DOHH2 (cell line): Measurements from ENCODE around the gene COPA.

Experiments used
- H3F3A ChIP-seq: fragments of 200-600 bp; sonication (generic), shearing (Covaris generic); 2 replicates; pipeline ENCODE4 v1.6.0; 2016; ENCODE audit warnings: antibody characterized with exemption, mild to moderate bottlenecking; ENCODE audit not compliant: control insufficient read depth, insufficient read depth
- H3K27ac ChIP-seq: fragments of 200-600 bp; sonication (generic); 2 replicates; pipeline ENCODE4 v1.5.1; 2014; ENCODE audit warnings: low read depth, mild to moderate bottlenecking, low read length, moderate library complexity
- H3K27me3 ChIP-seq: fragments of 200-600 bp; sonication (generic); 2 replicates; pipeline ENCODE4 v1.6.1; 2014; ENCODE audit warnings: mild to moderate bottlenecking, low read length, mixed read lengths; ENCODE audit not compliant: control insufficient read depth
- H3K36me3 ChIP-seq: fragments of 200-600 bp; sonication (generic); 2 replicates; pipeline ENCODE4 v1.6.1; 2014; ENCODE audit warnings: mild to moderate bottlenecking, low read length, moderate library complexity, mixed read lengths; ENCODE audit not compliant: control insufficient read depth
- H3K4me1 ChIP-seq: fragments of 200-600 bp; sonication (generic); 2 replicates; pipeline ENCODE4 v1.6.1; 2014; ENCODE audit warnings: mild to moderate bottlenecking, low read length, mixed read lengths; ENCODE audit not compliant: control insufficient read depth
- H3K4me2 ChIP-seq: fragments of 200-600 bp; sonication (generic); 2 replicates; pipeline ENCODE4 v1.6.0; 2014; ENCODE audit warnings: mild to moderate bottlenecking, low read length, moderate library complexity
- H3K4me3 ChIP-seq: fragments of 200-600 bp; sonication (generic); 2 replicates; pipeline ENCODE4 v1.5.1; 2014; ENCODE audit warnings: mild to moderate bottlenecking, low read length, mixed read lengths
- H3K79me2 ChIP-seq: fragments of 200-600 bp; sonication (generic); 2 replicates; pipeline ENCODE4 v1.6.1; 2014; ENCODE audit warnings: mild to moderate bottlenecking, low read length, mixed read lengths; ENCODE audit not compliant: control insufficient read depth
- H3K9me2 ChIP-seq: fragments of 200-600 bp; sonication (generic); replicated peaks from 2 replicates; pipeline ENCODE4 v1.6.1; 2014; ENCODE audit warnings: mild to moderate bottlenecking, low read length, mixed read lengths; ENCODE audit not compliant: control insufficient read depth
- H3K9me3 ChIP-seq: fragments of 200-600 bp; sonication (generic); 2 replicates; pipeline ENCODE4 v1.6.1; 2014; ENCODE audit warnings: antibody characterized with exemption, low read length, mixed read lengths; ENCODE audit not compliant: control insufficient read depth, insufficient read depth
- H4K20me1 ChIP-seq: fragments of 200-600 bp; sonication (generic); 2 replicates; pipeline ENCODE4 v1.6.0; 2014; ENCODE audit warnings: low read depth, mild to moderate bottlenecking, antibody characterized with exemption, low read length, moderate library complexity; ENCODE audit not compliant: control insufficient read depth, insufficient read depth
- EZH2phosphoT487 ChIP-seq: fragments of 200-600 bp; sonication (generic); IDR thresholded peaks from 2 replicates; pipeline ENCODE4 v1.6.1; 2017; ENCODE audit warnings: borderline replicate concordance, mild to moderate bottlenecking, antibody characterized with exemption, low read length, moderate library complexity, mixed read lengths
- TF ChIP-seq, protein P1 (sequence below): fragments of 200-600 bp; sonication (generic); IDR thresholded peaks from one replicate; pipeline ENCODE4 v1.5.1; 2014; ENCODE audit warnings: antibody characterized with exemption, mild to moderate bottlenecking, low read depth, low read length; ENCODE audit not compliant: poor library complexity, severe bottlenecking

Gene COPA

DNA sequence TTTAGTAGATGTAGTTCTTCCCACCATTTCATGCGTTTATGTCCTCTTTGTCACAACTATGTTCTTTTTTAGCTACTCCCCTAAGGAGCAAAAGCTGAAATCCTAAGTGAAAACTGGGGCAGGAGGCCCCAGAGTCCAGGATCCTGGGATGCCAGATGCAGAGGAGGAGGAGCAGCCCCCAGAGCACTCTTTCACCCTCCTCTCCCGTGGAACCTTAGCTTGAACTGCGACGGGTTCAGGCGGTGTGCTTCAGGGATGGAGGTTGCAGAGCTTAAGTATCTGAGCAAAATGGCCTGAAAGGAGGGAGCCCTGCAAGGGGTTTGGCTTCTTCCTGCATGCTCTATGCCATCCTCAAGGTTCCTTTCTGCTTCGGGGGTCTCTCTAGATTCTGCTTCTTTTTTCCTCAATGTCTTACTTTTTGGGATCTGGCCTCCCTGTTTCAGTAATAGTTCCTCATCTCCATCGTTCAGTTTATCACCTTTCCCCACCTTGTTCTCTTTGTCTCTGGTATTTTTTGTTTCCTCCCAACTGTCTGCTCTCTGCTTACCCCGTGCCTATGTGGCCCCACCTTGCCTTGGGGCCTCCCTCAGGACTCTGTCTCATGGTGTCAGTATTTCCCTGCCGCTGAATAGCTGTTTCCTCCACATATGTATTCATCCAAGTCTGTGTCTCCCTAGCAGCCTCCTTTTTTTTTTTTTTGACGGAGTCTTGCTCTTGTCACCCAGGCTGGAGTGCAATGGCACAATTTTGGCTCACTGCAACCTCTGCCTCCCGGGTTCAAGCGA is 21.1 kb upstream of the COPA start:
- Histone ChIP-seq H3K4me2 (no peak overlapping the region), H3K36me3 (peaks cover 7% of the 10 kb centered on the region), H3K9me2 (no peaks in the 10 kb centered on the region), H3K27me3 (peaks cover 16% of the 10 kb centered on the region), H4K20me1 (no peaks in the 10 kb centered on the region), H3K4me3 (no peak overlapping the region), H3K27ac (no peak overlapping the region), H3K9me3 (no peaks in the 10 kb centered on the region), H3K79me2 (no peaks in the 10 kb centered on the region), H3K4me1 (no peaks in the 10 kb centered on the region), H3F3A (no peaks in the 10 kb centered on the region)
- TF ChIP-seq EZH2phosphoT487, result no peak
- TF ChIP-seq, protein P1, sequence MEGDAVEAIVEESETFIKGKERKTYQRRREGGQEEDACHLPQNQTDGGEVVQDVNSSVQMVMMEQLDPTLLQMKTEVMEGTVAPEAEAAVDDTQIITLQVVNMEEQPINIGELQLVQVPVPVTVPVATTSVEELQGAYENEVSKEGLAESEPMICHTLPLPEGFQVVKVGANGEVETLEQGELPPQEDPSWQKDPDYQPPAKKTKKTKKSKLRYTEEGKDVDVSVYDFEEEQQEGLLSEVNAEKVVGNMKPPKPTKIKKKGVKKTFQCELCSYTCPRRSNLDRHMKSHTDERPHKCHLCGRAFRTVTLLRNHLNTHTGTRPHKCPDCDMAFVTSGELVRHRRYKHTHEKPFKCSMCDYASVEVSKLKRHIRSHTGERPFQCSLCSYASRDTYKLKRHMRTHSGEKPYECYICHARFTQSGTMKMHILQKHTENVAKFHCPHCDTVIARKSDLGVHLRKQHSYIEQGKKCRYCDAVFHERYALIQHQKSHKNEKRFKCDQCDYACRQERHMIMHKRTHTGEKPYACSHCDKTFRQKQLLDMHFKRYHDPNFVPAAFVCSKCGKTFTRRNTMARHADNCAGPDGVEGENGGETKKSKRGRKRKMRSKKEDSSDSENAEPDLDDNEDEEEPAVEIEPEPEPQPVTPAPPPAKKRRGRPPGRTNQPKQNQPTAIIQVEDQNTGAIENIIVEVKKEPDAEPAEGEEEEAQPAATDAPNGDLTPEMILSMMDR, result no peak

DNA sequence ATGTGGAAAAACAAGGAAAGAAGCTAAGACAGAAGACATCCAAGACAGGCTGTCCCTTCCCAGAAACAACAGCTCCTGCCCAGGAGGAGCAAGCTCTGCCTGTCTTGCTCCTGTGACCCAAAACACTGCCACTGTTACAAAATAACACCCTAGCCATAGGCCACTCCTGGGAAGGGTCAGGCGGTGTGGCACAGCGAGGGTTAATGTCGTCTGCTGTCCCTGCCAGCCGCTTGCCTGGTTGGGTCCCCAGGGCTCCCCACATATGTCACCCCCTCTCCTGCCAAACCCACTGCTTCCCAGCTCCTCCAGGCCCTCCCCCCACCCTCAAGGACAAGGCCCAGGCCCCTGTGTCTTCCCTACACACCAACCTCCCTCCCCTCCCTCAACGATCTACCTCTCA is 20.0 kb upstream of the COPA start:
- Histone ChIP-seq H3K27ac (no peak overlapping the region), H3K27me3 (peaks cover 8% of the 10 kb centered on the region), H3K4me3 (no peak overlapping the region), H3K4me2 (no peak overlapping the region), H3K4me1 (no peaks in the 10 kb centered on the region), H3K36me3 (peaks cover 12% of the 10 kb centered on the region), H3K79me2 (no peaks in the 10 kb centered on the region), H4K20me1 (no peaks in the 10 kb centered on the region), H3K9me3 (no peaks in the 10 kb centered on the region), H3F3A (no peaks in the 10 kb centered on the region), H3K9me2 (no peaks in the 10 kb centered on the region)
- TF ChIP-seq EZH2phosphoT487, result no peak
- TF ChIP-seq, protein P1, result no peak

DNA sequence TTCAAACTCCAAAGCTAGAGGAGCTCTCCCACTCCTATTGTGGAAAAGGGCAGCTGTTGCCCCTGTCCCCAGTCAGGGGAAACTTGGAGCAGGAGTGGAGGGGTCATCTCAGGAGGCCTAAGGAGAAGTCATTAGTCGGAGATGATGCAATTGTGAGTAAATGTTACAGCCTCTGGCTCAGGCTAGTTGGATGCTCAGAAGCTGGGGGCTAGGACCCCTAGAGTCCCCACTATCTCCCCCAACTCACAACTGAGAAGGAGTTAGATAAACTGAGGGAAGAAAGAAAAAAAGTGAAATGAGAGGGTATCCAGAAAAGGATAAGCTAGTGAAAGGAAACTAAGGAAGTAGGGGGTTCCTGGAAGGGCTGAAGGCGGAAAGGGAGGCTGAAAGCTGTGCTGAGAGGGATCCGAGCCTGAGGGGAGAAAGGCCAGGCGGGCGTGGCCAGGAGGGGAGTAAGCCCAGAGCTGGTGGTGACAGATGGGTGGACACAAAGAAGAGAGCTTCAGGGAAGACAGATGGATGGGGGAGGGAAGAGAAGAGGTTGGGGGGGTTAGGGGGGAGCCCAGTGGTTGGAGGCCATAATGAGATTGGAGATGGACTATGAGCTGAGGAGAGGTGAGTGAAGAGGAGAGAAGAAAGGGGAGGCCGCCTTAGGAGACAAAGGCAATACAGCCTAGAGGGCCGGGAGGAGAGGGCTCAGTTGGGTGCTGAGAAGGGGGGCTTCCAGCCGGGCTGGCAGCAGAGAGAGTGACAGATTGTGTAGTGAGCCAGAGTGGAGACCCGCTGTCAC is 19.3 kb upstream of the COPA start:
- H3K79me2 ChIP-seq, result no peaks in the 10 kb centered on the region
- H3K9me3 ChIP-seq, result no peaks in the 10 kb centered on the region
- no peak overlapping the region for H3K4me2 ChIP-seq
- H3K4me3 ChIP-seq, result no peak overlapping the region
- H3K27ac ChIP-seq, result no peak overlapping the region
- no peaks in the 10 kb centered on the region for H3K4me1 ChIP-seq
- no peaks in the 10 kb centered on the region for H4K20me1 ChIP-seq
- H3K27me3 ChIP-seq, result peaks cover 1% of the 10 kb centered on the region; the same call in 1 of the 2 replicates
- H3F3A ChIP-seq, result no peaks in the 10 kb centered on the region
- peaks cover 18% of the 10 kb centered on the region for H3K36me3 ChIP-seq
- no peak for TF ChIP-seq EZH2phosphoT487
- TF ChIP-seq, protein P1, result no peak
- H3K9me2 ChIP-seq, result no peaks in the 10 kb centered on the region
